ENCODE data around the gene BIRC6.
"Not testable (repeated sequence)": the region's sequence is repeated elsewhere in the genome, so short reads cannot be mapped to it uniquely, and the experiment has no call there.

DNA sequence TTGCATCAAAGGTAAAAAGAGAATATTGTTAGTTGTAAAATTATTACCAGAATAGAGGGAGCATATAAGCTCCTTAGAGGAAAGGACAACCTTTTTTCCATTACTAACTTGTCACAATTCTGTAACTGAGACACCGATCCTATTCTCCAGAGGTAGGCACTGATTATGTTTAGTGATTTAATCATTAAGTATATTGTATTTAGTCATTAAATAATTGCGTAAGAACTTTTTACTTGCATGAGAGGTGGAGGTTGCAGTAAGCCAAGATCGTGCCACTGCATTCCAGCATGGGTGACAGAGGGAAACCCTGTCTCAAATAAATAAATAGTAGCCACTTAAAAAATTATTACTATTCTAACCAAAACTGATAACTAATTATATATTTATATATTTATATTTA lies 195.7 kb downstream of the BIRC6 start:
- TF ChIP-seq, protein P1, sequence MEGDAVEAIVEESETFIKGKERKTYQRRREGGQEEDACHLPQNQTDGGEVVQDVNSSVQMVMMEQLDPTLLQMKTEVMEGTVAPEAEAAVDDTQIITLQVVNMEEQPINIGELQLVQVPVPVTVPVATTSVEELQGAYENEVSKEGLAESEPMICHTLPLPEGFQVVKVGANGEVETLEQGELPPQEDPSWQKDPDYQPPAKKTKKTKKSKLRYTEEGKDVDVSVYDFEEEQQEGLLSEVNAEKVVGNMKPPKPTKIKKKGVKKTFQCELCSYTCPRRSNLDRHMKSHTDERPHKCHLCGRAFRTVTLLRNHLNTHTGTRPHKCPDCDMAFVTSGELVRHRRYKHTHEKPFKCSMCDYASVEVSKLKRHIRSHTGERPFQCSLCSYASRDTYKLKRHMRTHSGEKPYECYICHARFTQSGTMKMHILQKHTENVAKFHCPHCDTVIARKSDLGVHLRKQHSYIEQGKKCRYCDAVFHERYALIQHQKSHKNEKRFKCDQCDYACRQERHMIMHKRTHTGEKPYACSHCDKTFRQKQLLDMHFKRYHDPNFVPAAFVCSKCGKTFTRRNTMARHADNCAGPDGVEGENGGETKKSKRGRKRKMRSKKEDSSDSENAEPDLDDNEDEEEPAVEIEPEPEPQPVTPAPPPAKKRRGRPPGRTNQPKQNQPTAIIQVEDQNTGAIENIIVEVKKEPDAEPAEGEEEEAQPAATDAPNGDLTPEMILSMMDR (IDR thresholded peaks at IDR 0.05) = not testable (repeated sequence)
- not testable (repeated sequence) for TF ChIP-seq POLR2A (IDR thresholded peaks at IDR 0.05)

All from adrenal gland (tissue), 5 donors.